Measurements from ENCODE around the gene B3GAT1.

Gene B3GAT1

GRCh38 chr11:134407321-134407828 is 4.7 kb downstream of the B3GAT1 start:
- no peak for DNase-seq

DNA sequence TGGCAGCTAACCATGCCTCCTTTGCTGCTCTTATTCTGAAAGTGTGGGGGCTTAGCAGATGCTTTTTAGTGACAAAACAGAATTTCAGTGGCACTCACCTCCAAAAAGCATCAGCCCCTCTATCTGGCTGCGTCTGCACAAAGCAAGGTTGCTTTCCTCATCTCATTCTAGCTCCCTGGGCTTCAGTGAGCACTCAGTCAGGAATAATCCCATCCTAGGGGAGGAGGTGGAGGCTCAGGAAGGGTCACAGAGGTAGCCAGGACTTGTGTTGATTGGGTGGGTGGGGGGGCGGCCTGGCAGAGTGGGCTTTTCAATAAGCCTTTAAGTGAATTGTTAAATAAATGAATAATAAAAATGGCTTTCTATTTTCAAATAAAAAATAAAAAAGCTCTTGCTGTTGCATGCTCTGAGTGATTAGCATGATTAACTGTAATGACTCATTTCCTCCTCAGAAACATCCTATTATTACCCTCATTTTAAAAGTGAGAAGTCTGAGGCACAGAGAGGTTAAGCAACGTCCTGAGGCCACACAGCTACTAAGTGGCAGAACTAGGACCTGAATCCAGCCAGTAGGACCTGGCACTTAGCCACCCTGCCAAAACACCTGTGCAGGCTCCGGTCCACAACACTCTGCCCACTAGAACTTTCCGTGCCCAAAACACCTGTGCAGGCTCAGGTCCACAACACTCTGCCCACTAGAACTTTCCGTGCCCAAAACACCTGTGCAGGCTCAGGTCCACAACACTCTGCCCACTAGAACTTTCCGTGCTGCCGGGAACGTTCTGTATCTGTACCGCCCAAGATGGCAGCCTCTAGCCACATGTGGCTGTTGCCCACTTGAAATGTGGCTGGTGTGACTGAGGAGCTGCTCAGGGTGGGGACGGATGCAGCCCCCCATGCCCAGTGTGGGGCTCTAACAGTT is 5.5 kb downstream of the B3GAT1 start:
- no peak for DNase-seq

- DNase-seq: no peak
These were observed 6.2 kb downstream of the B3GAT1 start for GRCh38 chr11:134405841-134406240.

GRCh38 chr11:134405436-134405835 is 6.6 kb downstream of the B3GAT1 start:
- no peak for DNase-seq

DNA sequence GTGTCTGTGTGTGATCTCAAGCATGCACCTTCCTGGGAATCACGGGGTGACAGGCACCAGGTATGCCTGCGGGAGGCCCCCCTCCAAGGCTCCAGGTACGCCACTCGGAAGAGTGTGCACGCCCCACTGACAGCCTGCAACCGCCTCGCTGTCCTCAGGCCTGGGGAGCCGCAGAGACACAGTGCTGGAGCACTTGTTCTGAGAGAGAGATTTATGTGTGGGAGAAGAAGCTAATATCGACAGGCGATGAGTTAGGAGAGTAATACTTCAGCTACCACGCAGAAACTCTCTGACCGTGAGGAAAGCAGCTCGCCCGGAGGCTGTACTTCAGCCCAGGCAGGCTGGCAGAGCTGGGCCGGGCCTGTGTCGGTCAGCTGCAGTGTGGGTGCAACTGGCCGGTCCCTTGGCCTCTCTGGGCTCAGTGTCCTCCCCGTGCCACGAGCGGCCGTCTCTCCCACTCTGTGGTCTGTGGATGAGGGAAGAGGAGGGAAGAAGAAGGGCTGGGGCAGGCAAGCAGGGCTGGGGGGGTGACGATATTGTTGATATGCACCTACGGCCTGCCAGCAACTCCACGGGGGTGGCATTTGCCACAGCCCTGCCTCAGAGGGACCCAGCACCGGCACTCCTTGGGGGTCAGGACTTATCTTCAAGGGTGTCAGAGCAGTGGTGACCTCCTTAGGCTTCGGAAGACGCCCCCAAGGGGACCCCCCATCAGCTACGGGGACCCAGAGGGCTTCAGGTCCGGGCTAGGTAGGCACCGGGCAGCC is 7.3 kb downstream of the B3GAT1 start:
- DNase-seq: no peak

DNA sequence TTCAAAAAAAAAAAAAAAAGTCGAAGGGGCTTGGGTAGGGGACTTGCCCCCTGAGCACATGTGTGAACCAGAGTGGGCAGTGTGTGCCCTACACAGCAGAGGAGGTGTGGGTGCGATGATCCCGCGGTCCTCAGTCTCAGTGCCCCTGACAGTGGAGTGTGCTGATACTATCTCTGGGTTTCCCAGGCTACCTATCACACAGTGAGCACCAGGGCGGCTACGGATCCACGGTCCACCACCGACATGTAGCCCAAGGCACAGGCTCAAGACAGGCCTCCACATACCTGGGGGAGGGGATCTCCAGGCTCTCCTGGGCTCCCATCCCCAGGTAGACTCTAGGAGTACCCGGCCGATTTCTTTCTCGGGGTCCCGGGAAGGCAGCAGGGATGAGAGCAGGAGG is 9.1 kb downstream of the B3GAT1 start:
- no peak for DNase-seq

GRCh38 chr11:134401825-134402809 is 9.9 kb downstream of the B3GAT1 start:
- DNase-seq: no peak

- DNase-seq: no peak
These were observed 12.0 kb downstream of the B3GAT1 start for GRCh38 chr11:134399996-134400395.

DNA sequence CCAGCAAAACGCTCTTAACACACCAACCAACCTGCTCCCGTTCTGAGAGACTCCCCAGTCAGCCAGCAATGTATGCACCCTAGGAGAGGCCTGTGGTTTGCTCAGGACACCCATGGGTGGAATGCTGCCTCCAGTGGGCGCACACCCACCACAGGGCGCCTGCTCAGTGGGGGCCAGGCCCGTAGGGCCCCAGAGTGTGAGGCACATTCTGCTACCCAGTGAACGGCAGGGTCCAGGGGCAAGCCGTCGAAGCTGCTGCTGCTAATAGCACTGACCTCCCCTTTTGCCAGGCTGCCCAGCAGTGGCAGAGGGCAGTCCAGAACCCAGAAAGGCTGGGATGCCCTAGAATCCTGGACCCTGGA is 12.8 kb downstream of the B3GAT1 start:
- DNase-seq: no peak

DNA sequence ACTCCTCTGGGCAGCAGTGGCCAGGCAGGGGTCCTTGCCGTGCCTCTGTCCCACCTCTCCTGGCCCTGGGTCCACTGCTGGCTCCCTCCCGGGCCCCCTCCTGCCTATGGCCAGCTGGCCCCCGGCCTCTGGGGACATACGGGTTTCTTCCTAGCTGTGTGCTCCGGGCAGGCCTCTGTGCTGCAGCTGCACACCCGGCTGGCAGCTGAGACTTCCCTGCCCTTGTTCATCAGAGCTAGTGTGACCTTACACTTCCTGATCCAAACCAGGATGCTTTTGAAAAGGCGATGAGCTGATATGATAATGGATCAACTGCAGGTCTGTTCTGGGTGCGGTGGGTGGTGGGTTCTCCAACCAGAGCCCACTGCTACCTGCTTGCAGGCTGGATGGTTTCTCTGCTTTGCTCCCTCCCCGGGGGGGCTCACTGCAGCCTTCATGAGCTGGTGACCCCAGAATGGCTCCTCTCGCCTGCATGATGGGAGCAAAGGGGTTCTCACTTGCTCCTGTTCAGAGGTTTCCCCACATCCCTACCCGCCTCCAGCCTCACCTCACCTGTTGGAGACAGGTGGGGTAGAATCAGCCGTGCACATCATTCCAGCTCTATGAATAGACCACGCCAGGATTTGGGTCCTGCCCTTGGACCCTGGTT is 13.3 kb downstream of the B3GAT1 start:
- DNase-seq: no peak

- no peak for DNase-seq
These were observed 14.0 kb downstream of the B3GAT1 start for GRCh38 chr11:134398079-134398444.

GRCh38 chr11:134397304-134398078 is 14.6 kb downstream of the B3GAT1 start:
- no peak for DNase-seq

DNA sequence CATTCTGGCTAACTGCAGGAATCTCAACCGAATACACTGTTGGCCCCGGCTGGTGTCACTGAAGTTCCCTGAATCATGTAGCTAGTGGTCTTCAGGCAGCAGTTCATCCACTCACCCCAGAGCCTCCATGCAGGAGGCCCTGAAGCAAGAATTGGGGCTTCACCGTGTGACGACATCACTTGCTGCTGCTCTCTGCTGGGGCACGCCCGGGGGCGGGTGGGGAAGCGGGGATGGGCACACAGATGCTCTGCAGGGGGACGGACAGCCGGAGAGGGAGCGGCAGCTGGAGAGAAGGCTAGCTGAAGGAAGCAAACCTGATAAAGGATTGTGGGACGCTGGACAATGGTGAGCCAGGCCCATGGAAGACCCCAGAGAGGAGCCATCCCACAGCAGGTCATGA is 17.0 kb downstream of the B3GAT1 start:
- no peak for DNase-seq

- no peak for DNase-seq
These were observed 17.7 kb downstream of the B3GAT1 start for GRCh38 chr11:134394311-134394710.

- no peak for DNase-seq
These were observed 18.4 kb downstream of the B3GAT1 start for GRCh38 chr11:134393638-134394037.

GRCh38 chr11:134392953-134393615 is 19.0 kb downstream of the B3GAT1 start:
- DNase-seq: no peak

GRCh38 chr11:134391656-134392055 is 20.4 kb downstream of the B3GAT1 start:
- no peak for DNase-seq

- DNase-seq: no peak
These were observed 21.1 kb downstream of the B3GAT1 start for GRCh38 chr11:134390706-134391569.

DNA sequence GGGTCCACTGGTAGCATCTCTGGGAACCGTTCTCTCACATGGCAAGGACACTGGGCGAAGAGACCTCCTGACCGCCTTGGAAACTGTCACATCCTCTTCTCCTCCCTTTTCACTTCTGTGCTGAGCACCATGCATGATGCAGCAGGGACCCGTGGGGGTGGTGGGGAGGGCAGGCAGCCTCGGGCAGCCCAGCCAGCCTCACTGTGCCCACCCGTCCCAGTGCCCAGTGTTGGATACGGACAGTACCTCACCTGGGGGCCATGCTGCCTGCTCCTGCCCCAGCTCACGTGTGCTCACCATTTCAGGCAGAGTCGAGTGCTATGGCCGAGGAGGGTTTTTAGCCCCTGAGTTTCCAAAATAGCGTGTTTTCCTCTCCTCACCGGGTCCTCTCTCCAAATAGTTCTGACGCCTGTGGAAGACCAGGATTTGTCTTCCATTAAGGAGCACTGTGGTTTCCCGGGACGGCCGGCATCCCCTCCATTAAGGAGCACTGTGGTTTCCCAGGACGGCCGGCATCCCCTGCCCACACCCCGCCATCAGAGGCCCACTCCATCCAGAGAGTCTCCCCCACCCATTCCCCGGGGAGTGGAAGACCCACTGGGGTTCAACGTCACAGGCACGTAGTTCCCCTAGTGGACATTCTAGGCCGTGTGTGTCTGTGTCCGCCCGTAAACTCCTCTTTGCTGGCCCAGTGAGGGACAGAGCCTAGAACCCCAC is 22.4 kb downstream of the B3GAT1 start:
- DNase-seq: no peak
